PC-3 (cell line): Measurements from ENCODE around the gene IGFBP4. TPM values are rescaled to one million over a fixed set of nuclear protein-coding genes. Genes with fewer than 3 reads are reported as not detected.

Experiments
- ATAC-seq: fragments of 200-7000 bp; cut with Tn5 transposase; 2 replicates; pipeline ENCODE4 v1.9.1; 2020; ENCODE audit warnings: mild to moderate bottlenecking, moderate library complexity
- BruUV-seq: library from RNA; stranded (reverse); fragments of 400-500 nt; replicated peaks from 2 replicates; lab custom pipeline; 2021; lab: Mats Ljungman, UMichigan
- CTCF ChIA-PET: fragments of 300-600 bp; sonication (Branson Sonifier 250); formaldehyde crosslinking; loops from one replicate; lab custom pipeline; 2022; ENCODE audit warnings: antibody characterized with exemption; lab: Charles Lee
- POLR2A ChIA-PET: fragments of 300-600 bp; sonication (Branson Sonifier 250); formaldehyde crosslinking; loops from one replicate; lab custom pipeline; 2022; ENCODE audit warnings: antibody characterized with exemption; ENCODE audit not compliant: unreplicated experiment; lab: Charles Lee
- DNase-seq: peaks from one replicate; pipeline ENCODE4 v3.0.0-alpha.2; 2015
- H2AFZ ChIP-seq: fragments of 300-600 bp; sonication (generic); 2 replicates; pipeline ENCODE4 v1.6.0; 2016; ENCODE audit warnings: antibody characterized with exemption, low read length
- H3F3A ChIP-seq: fragments of 300-600 bp; sonication (generic); one replicate; pipeline ENCODE4 v1.6.0; 2017; ENCODE audit warnings: antibody characterized with exemption, low read length, control low read depth, mild to moderate bottlenecking; ENCODE audit not compliant: unreplicated experiment
- H3K27ac ChIP-seq: fragments of 300-600 bp; sonication (generic); 2 replicates; pipeline ENCODE4 v1.5.1; 2016; ENCODE audit warnings: mild to moderate bottlenecking, low read length
- H3K27me3 ChIP-seq: fragments of 300-600 bp; sonication (generic); 2 replicates; pipeline ENCODE4 v1.6.1; 2016; ENCODE audit warnings: low read length, mixed read lengths
- H3K36me3 ChIP-seq: fragments of 300-600 bp; sonication (generic); 2 replicates; pipeline ENCODE4 v1.6.1; 2016; ENCODE audit warnings: low read depth, mixed run types, low read length, mixed read lengths
- H3K4me1 ChIP-seq: fragments of 300-600 bp; sonication (generic); 2 replicates; pipeline ENCODE4 v1.5.1; 2016; ENCODE audit warnings: low read length; ENCODE audit not compliant: insufficient read depth
- H3K4me2 ChIP-seq: fragments of 300-600 bp; sonication (generic); 2 replicates; pipeline ENCODE4 v1.6.0; 2016; ENCODE audit warnings: low read length
- H3K4me3 ChIP-seq: fragments of 300-600 bp; sonication (generic); 2 replicates; pipeline ENCODE4 v1.5.1; 2016; ENCODE audit warnings: mild to moderate bottlenecking, low read length, mixed read lengths
- H3K79me2 ChIP-seq: fragments of 300-600 bp; sonication (generic); 2 replicates; pipeline ENCODE4 v1.6.1; 2017; ENCODE audit warnings: low read length, mixed read lengths
- H3K9ac ChIP-seq: fragments of 300-600 bp; sonication (generic); 2 replicates; pipeline ENCODE4 v1.6.0; 2016; ENCODE audit warnings: mild to moderate bottlenecking, low read length
- H3K9me2 ChIP-seq: fragments of 300-600 bp; sonication (generic); replicated peaks from 2 replicates; pipeline ENCODE4 v1.6.1; 2016; ENCODE audit warnings: mixed run types, low read length, mixed read lengths
- H3K9me3 ChIP-seq: fragments of 300-600 bp; sonication (generic); 2 replicates; pipeline ENCODE4 v1.6.1; 2016; ENCODE audit warnings: low read length, mixed read lengths
- H4K20me1 ChIP-seq: fragments of 300-600 bp; sonication (generic); 2 replicates; pipeline ENCODE4 v1.6.1; 2016; ENCODE audit warnings: low read length, mixed read lengths
- EZH2 ChIP-seq: fragments of 300-600 bp; sonication (generic); IDR thresholded peaks from one replicate; pipeline ENCODE4 v1.6.1; 2017; ENCODE audit warnings: antibody characterized with exemption, mild to moderate bottlenecking, low read length; ENCODE audit not compliant: unreplicated experiment
- EZH2phosphoT487 ChIP-seq: fragments of 300-600 bp; sonication (generic); IDR thresholded peaks from 2 replicates; pipeline ENCODE4 v1.6.1; 2018; ENCODE audit warnings: mild to moderate bottlenecking, antibody characterized with exemption, low read length, borderline replicate concordance
- intact Hi-C: fragments of 100-400 bp; cut with micrococcal nuclease; formaldehyde crosslinking; loops from 2 replicates; pipeline ENCODE4 v1.9.0; 2023
- total RNA-seq: library from RNA; depleted of rRNA; stranded (reverse); fragments of >200 nt; gene quantifications from 2 replicates; pipeline ENCODE4 v1.2.3, GENCODE V29; 2014
- TF ChIP-seq, protein P1 (sequence below): fragments of 300-600 bp; sonication (generic); conservative IDR thresholded peaks from 2 replicates; pipeline ENCODE4 v1.5.1; 2017; ENCODE audit warnings: antibody characterized with exemption, low read depth, mild to moderate bottlenecking, low read length

The IGFBP4 gene
- total RNA-seq, 1 experiment from 2014 or later, result 164 TPM

DNA sequence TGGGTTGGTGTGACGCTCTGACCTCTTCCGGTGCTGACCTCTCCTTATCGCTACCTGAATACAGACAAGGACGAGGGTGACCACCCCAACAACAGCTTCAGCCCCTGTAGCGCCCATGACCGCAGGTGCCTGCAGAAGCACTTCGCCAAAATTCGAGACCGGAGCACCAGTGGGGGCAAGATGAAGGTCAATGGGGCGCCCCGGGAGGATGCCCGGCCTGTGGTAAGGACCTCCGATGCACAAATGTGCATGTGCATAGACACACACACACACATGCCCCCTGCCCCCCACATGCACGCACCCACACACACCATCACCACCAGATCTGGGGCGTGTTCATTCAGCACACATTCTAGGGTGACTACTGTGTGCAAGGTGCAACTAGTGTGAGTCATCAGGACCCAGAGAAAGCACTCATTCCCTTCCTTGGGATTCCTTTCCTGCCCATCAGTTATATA lies 9.7 kb downstream of the IGFBP4 start:
- Histone ChIP-seq H4K20me1 (peaks cover 7% of the 10 kb centered on the region; the same call in 1 of the 2 replicates), H3K4me2 (no peak overlapping the region), H3K27me3 (no peaks in the 10 kb centered on the region), H3F3A (no peaks in the 10 kb centered on the region), H3K9ac (no peak overlapping the region), H3K27ac (peak overlapping the region; percentile 16; the same call in 1 of the 2 replicates), H2AFZ (no peak overlapping the region), H3K36me3 (peaks cover 47% of the 10 kb centered on the region), H3K4me3 (no peak overlapping the region), H3K9me3 (no peaks in the 10 kb centered on the region), H3K4me1 (peaks cover 24% of the 10 kb centered on the region), H3K9me2 (no peaks in the 10 kb centered on the region), H3K79me2 (peaks cover 32% of the 10 kb centered on the region)
- POLR2A ChIA-PET, result no interaction called here
- intact Hi-C loops, result no loop called here
- CTCF ChIA-PET, result no interaction called here
- TF ChIP-seq EZH2phosphoT487 (no peak), EZH2 (no peak)
- TF ChIP-seq, protein P1, sequence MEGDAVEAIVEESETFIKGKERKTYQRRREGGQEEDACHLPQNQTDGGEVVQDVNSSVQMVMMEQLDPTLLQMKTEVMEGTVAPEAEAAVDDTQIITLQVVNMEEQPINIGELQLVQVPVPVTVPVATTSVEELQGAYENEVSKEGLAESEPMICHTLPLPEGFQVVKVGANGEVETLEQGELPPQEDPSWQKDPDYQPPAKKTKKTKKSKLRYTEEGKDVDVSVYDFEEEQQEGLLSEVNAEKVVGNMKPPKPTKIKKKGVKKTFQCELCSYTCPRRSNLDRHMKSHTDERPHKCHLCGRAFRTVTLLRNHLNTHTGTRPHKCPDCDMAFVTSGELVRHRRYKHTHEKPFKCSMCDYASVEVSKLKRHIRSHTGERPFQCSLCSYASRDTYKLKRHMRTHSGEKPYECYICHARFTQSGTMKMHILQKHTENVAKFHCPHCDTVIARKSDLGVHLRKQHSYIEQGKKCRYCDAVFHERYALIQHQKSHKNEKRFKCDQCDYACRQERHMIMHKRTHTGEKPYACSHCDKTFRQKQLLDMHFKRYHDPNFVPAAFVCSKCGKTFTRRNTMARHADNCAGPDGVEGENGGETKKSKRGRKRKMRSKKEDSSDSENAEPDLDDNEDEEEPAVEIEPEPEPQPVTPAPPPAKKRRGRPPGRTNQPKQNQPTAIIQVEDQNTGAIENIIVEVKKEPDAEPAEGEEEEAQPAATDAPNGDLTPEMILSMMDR, result no peak
- peak; percentile 45 for DNase-seq
- ATAC-seq, result peak; percentile 52
- no TSS peak for BruUV-seq

DNA sequence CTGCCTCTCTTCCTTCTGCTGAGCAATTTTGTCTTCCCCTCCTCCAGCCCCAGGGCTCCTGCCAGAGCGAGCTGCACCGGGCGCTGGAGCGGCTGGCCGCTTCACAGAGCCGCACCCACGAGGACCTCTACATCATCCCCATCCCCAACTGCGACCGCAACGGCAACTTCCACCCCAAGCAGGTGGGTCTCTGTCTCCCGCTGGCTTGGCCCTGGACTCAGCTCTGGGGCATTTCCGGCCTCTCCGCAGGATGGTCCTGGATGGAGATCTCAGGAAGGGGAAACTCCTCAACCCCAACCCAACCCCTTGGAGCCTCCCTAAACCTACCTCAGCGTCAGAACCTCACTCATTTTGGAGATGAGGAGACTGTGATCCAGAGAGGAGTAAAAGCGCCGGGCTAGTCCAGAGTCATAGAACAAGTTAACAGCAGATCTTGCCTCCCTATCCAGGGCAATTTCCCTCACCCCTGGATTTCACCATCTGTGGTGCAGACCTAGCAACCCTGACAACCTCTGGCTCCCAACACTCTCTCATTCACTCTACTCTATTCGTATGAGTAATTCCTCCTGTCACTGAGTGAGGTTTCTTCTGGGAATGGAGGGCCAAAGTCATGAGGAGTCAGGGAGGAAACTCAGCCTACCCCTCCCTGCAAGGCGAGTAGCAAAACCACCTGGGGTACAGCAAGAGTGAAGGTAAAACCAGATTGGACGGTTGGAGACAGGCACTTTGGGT lies 10.8 kb downstream of the IGFBP4 start:
- CTCF ChIA-PET, result no interaction called here

More for the DNA sequence above, 10.8 kb downstream of the IGFBP4 start:
- TF ChIP-seq EZH2 (no peak), EZH2phosphoT487 (no peak)
- TF ChIP-seq, protein P1, result no peak
- Histone ChIP-seq H3F3A (no peaks in the 10 kb centered on the region), H3K4me1 (peaks cover 16% of the 10 kb centered on the region), H3K9me3 (no peaks in the 10 kb centered on the region), H4K20me1 (peaks cover 7% of the 10 kb centered on the region; the same call in 1 of the 2 replicates), H3K4me2 (no peak overlapping the region), H3K36me3 (peaks cover 47% of the 10 kb centered on the region), H2AFZ (no peak overlapping the region), H3K27ac (0 out of 2 replicates have a peak overlapping the region, but pooled peaks have one; percentile 7), H3K27me3 (no peaks in the 10 kb centered on the region), H3K4me3 (no peak overlapping the region), H3K79me2 (peaks cover 21% of the 10 kb centered on the region), H3K9me2 (no peaks in the 10 kb centered on the region), H3K9ac (no peak overlapping the region)
- no peak for ATAC-seq
- intact Hi-C loops, result no loop called here
- DNase-seq, result no peak
- POLR2A ChIA-PET, result no interaction called here
- BruUV-seq, result no TSS peak
